Nephron progenitor cell (in vitro differentiated cells): ENCODE results near the gene PCDH10.

Experiments used
- DNase-seq: peaks from one replicate; pipeline ENCODE4 v3.0.0; 2021
- H3K27ac Mint-ChIP-seq: 2 replicates; pipeline ENCODE4 v1.8.0; 2021; ENCODE audit warnings: mild to moderate bottlenecking, moderate library complexity, mixed read lengths
- H3K27me3 Mint-ChIP-seq: 2 replicates; pipeline ENCODE4 v1.8.0; 2021; ENCODE audit warnings: mild to moderate bottlenecking, low read depth, mixed read lengths; ENCODE audit not compliant: poor library complexity
- H3K36me3 Mint-ChIP-seq: 2 replicates; pipeline ENCODE4 v1.8.0; 2021; ENCODE audit warnings: low read depth, mixed read lengths
- H3K4me1 Mint-ChIP-seq: 2 replicates; pipeline ENCODE4 v1.8.0; 2021; ENCODE audit warnings: mixed read lengths
- H3K4me3 Mint-ChIP-seq: 2 replicates; pipeline ENCODE4 v1.8.0; 2021; ENCODE audit warnings: mild to moderate bottlenecking, moderate library complexity, mixed read lengths
- H3K9me3 Mint-ChIP-seq: 2 replicates; pipeline ENCODE4 v1.8.0; 2021; ENCODE audit warnings: mild to moderate bottlenecking, moderate library complexity, mixed read lengths
- CTCF ChIP-seq: fragments of 200-600 bp; sonication (generic); IDR thresholded peaks from 2 replicates; pipeline ENCODE4 v1.5.0; 2021; ENCODE audit warnings: antibody characterized with exemption

Gene PCDH10

DNA sequence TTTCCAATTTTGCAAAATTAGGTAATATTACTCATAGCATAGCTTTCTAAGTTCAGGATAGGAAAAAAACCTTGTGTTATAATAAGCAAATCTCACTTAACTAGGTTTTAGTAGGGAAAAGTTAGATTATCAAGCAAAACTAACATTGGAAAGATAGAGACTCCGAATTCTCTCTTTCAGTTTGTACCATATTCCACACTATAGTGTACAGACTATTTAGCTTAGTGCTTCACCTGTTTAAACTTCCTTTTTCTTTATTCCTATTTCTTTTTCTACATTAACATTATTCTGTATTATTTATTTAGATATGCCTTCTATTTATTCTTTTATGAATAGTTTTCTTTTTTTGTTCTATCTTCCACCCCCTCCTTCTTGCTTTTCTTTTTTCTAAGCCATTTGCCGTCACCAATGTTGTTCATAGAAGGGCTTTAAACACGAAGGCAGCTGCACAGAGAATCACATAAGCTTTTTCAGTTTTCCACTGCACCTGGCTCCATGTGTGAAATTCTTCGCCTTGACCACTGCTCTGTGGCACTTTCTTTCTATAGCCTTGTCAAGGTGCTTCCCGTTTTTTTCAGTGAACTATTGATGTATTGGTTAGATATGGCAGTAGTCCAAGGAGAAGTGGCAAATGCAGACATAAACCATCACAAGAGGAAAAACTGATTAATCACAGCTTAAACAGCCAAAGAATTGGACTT is 8.5 kb downstream of the PCDH10 start:
- DNase-seq: no peak
- Mint-ChIP-seq H3K4me3 (no peak overlapping the region), H3K27me3 (peaks cover 20% of the 10 kb centered on the region), H3K9me3 (no peaks in the 10 kb centered on the region), H3K4me1 (peaks cover 27% of the 10 kb centered on the region), H3K27ac (no peak overlapping the region), H3K36me3 (no peaks in the 10 kb centered on the region)
- no peak for TF ChIP-seq CTCF

DNA sequence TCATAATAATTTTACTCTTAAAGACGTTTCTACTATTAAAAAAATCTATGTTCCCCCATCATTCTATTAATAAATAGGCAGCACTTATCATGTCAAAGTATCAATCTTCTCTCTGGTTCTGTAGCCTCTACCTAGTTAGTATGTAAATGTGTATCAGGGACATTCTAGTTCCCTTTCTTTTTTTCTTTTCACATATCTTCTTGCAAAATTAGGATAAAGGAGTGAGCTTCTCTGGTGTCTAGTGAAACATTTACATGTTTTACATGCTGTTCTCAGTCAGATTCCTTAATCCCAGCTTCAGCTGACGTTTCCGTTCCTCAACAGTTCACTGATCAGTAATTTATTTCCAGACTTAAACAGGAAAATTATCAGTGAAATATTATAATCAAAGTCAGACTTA is 11.8 kb downstream of the PCDH10 start:
- no peak for TF ChIP-seq CTCF
- Mint-ChIP-seq H3K4me1 (peaks cover 13% of the 10 kb centered on the region), H3K9me3 (no peaks in the 10 kb centered on the region), H3K4me3 (no peak overlapping the region), H3K27ac (no peak overlapping the region), H3K27me3 (no peaks in the 10 kb centered on the region), H3K36me3 (no peaks in the 10 kb centered on the region)
- DNase-seq: no peak

- no peak overlapping the region for H3K27ac Mint-ChIP-seq
Measured at GRCh38 chr4:133161570-133162295, 12.6 kb downstream of the PCDH10 start.

DNA sequence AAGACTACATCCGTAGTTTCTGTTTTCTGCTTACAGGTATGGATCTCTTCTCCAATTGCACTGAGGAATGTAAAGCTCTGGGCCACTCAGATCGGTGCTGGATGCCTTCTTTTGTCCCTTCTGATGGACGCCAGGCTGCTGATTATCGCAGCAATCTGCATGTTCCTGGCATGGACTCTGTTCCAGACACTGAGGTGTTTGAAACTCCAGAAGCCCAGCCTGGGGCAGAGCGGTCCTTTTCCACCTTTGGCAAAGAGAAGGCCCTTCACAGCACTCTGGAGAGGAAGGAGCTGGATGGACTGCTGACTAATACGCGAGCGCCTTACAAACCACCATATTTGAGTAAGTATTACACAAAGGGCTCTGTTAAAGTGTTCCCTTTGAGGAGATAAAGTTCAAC is 13.8 kb downstream of the PCDH10 start:
- Mint-ChIP-seq H3K4me1 (no peaks in the 10 kb centered on the region), H3K27me3 (no peaks in the 10 kb centered on the region), H3K4me3 (no peak overlapping the region)

More at GRCh38 chr4:133161570-133162295, 12.6 kb downstream of the PCDH10 start:
- H3K36me3 Mint-ChIP-seq: no peaks in the 10 kb centered on the region
- H3K9me3 Mint-ChIP-seq: no peaks in the 10 kb centered on the region
- no peaks in the 10 kb centered on the region for H3K27me3 Mint-ChIP-seq
- H3K4me3 Mint-ChIP-seq: no peak overlapping the region
- no peak for DNase-seq
- TF ChIP-seq CTCF: no peak
- peaks cover 4% of the 10 kb centered on the region for H3K4me1 Mint-ChIP-seq

DNA sequence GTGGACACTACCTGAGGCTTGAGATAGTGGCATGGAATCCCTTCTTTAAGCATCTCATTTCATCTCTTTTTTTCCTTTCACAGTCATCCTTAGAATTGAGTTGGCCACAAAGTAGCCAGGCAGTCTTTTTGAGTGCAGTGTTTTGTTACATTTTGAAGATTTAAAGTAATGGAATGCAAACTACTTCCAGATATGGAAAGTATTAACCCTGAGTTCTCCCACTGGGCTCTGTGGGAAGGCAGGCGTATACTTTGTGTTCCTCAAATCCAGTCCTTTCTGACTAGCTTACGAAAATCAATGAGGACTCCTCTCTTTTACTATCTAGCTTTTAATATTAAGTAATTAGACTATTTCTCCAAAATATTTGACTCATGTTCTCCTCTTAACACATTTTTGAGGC is 29.9 kb downstream of the PCDH10 start:
- no peaks in the 10 kb centered on the region for H3K36me3 Mint-ChIP-seq

More for the DNA sequence above, 13.8 kb downstream of the PCDH10 start:
- TF ChIP-seq CTCF: no peak
- no peak for DNase-seq
- no peak overlapping the region for H3K27ac Mint-ChIP-seq
- no peaks in the 10 kb centered on the region for H3K9me3 Mint-ChIP-seq
- H3K36me3 Mint-ChIP-seq: no peaks in the 10 kb centered on the region

More for the DNA sequence above, 29.9 kb downstream of the PCDH10 start:
- no peak for TF ChIP-seq CTCF
- H3K4me3 Mint-ChIP-seq: no peak overlapping the region
- H3K27ac Mint-ChIP-seq: no peak overlapping the region
- H3K27me3 Mint-ChIP-seq: no peaks in the 10 kb centered on the region
- H3K4me1 Mint-ChIP-seq: no peaks in the 10 kb centered on the region
- no peak for DNase-seq
- H3K9me3 Mint-ChIP-seq: no peaks in the 10 kb centered on the region
